HG02884 (cell line): ENCODE measurements around the gene ZSCAN12.

Source experiments
- ATAC-seq: cut with Tn5 transposase; IDR thresholded peaks from one replicate; pipeline ENCODE4 v1.9.1; 2021; ENCODE audit warnings: mild to moderate bottlenecking, moderate library complexity; ENCODE audit not compliant: unreplicated experiment

ZSCAN12 gene

DNA sequence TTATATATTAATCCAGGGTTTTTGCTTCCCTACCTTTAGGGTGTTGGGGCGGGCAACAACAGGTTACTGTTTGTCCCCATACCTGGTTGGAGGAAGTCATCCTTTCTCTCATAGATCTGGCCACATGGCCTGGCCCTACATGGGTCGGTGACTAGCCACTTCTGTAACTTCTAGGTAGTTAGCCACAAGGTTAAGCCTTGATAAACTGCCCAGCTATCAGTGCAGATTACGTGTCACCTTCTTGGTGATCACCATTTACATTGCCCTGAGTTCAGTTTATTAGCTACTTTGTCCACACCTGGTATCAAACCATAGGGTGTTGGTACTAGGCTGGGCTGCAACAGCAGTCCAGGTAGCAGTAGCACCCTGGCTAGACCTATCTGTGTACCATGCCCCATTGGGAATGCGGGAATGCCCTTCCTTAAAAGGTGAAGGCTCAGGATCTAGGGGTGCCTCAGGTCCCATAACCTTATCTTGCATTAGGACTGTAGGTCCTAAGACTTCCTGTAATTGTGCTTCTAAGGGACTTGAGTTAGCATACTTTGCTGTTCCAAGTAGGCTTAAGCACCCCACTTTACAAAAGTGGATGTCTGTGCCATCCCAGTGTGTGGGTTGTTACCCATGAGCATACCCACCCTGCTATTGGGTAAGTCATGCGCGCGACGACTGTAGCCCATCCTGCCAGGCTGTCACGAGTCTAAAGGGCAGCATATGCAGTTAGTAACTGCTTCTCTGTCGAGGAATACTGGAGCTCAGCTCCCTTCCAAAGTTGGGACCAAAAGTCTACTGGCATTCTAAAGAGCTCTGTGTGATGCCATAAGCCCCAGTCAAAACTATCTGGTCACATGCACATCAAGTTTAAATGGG, 44.6 kb downstream of the ZSCAN12 start:
- ATAC-seq, result no peak

DNA sequence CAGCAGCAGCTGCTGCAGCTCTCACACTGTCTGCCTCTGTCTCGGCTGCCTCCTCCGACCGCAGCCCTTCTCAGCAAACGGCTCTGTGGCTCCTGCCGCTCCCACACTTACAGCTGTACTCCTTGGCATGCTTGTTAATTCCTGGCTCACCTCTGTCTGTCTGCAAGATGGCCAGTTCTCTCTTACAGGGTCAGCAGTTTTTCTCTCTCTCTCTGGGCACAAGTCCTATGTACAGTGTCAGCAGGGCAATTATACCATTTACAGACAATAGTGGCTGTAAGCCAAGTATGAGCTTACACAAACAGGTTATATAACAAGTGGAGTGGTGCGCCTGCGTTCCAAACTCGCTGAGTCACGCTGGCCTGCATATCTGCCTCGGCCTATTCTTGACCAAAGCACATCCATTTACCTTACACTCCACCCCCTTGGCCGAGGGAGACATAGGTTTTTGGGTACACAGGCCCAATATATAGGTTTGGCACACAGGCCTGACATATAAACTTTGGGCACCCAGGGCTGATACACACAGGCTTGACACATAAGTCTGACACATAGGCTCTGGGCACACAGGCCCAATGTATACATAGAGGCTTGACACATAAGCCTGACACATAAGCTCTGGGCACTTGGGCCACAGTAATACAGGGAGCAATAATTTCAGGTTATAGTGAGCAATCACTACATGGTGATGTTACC, 45.4 kb downstream of the ZSCAN12 start:
- ATAC-seq, result no peak

DNA sequence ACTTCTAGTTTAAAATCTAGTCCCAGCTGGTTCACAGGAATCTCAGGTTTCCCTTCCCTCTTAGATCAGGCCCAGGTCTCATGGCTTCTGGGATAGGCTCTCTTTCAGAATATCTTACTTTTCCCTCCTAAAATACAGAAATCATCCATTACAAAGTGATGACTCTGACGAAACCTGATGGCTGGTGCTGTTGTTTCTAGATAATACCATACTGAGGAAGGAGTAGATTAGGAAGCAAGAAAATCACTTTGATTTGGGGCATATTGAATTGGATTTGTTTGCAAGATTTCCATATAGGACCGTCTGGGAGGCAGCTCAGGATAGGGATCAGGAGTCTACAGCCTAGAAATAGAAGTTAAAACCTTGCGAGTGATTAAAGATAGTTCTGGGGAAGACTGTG, 46.2 kb downstream of the ZSCAN12 start:
- no peak for ATAC-seq

GRCh38 chr6:28351493-28351925, 48.0 kb downstream of the ZSCAN12 start:
- no peak for ATAC-seq

DNA sequence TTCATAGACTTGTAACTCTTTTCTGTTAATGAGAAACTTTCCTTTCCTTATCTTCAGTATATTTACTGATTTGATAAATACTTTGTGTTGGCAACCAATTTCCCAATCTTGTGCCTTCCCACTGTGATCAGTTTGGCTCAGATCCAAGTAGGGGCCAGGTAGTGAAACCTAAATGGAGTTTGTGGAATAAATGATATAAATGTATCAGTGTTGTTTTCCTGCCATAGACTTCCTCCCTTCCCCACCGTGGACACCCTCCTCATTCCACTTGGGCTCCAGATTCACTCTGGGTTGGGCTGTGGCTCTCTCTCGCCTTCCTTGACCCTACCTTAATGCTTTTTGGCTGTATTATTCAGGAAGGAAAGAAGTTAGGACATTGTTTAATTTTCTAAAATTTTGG, 48.5 kb downstream of the ZSCAN12 start:
- no peak for ATAC-seq

DNA sequence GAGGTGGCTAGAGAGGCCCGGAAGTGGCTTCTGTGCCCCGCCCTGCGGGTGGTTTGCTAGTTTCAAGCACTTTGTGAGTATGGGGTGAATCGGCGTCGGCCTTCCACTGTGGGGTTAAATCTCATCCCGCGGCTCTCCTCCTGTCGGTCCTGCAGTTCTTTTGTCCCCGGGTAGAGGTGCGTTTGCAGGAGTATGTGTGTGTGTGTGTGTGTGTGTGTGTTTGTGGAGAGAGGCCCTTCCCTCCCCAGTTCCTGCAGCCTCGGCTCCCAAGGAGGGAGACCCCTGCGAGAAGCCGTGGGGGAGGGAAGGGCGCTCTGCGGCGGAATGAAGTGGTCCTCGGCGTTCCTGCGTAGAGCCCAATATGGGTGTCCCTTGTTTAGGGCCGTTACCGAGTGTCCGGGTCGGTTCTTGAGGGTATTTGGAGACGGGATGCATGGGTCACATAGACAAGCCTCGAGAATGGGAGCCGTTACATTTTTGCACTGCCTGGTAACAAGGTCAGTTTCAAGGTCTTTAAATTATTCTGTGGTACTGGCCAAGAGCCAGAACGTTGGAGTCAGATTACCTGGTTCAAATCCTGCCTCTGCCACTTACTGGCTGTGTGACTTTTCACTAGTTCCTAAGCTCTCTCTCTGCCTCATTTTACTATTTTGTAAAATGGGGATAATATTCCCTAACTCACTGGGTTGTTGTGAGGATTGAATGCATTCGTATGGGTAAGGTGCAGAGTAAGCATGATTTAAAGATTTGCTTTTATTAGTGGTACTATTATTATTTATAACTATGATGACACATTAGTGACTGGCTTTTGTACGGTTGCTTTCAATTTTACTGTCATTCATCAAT, 49.4 kb downstream of the ZSCAN12 start, which contains the start of gene ZKSCAN3:
ZKSCAN3 (plus strand) TSS at position 56 of the 846 bp plus-strand sequence. CDS start 9,640 bp downstream, outside the sequence.
- peak; percentile 96 for ATAC-seq

DNA sequence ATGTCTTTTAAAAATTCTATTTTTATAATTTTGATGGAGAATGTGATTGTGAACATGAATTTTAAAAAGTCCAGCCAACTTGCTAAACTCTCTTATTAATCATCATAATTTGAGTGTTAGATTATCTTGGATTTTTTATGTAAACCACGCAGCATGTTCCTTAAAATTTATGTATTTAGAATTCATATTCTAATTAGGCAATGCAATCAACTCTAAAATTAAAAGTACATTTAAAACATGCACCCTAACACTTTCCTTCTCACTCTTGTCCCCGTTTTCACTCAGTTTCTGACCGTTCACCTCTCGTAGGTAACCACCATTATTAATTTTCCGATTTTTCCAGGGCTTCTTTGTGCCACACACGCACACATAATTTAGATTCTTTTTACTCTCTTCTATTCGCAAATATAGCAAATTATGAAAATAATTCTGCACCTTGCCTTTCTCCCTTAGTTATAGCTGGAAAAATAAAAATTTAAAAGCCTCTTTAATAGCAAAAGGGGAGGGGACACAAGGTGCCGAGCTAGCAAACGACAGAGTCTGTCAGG, 50.1 kb downstream of the ZSCAN12 start:
- peak; percentile 16 for ATAC-seq

DNA sequence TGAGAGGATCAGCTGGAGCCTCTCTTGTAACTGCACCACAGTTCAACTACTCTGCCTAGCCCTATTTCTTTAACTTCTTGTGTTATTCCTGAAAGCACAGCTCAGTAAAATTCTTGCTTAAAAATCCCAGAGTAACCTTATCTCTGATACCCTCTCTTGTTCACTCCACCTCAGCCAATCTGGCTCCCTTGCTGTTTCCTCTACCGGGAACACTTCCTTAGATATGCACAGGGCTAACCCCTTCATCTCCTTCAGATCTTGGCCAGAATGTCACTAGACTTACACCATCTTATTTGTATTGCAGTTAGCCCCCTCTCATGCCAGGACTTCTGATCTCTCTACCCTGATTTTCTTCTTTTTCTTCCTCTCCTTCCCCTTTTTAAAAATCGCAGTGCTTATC, 52.4 kb downstream of the ZSCAN12 start:
- no peak for ATAC-seq

DNA sequence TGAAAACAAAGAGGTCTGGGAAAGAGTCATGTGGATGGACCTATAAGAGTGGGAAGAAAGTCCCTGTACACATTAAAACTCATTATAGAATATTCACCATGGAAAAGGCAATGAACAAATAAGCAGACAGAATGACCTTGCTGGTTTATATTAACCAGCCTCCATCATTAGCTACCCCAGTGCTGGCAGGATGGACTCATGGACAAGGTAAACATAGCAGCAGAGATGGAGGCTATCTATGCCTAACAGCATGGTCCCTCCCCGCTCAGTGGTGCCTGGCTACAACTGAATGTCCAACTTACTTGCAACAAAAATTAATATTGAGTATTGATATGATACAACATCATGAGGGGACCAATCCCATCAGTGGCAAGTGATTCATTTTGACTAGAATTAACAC, 54.3 kb downstream of the ZSCAN12 start:
- ATAC-seq, result no peak

- ATAC-seq, result no peak
These were observed 55.5 kb downstream of the ZSCAN12 start for GRCh38 chr6:28343898-28344677.

DNA sequence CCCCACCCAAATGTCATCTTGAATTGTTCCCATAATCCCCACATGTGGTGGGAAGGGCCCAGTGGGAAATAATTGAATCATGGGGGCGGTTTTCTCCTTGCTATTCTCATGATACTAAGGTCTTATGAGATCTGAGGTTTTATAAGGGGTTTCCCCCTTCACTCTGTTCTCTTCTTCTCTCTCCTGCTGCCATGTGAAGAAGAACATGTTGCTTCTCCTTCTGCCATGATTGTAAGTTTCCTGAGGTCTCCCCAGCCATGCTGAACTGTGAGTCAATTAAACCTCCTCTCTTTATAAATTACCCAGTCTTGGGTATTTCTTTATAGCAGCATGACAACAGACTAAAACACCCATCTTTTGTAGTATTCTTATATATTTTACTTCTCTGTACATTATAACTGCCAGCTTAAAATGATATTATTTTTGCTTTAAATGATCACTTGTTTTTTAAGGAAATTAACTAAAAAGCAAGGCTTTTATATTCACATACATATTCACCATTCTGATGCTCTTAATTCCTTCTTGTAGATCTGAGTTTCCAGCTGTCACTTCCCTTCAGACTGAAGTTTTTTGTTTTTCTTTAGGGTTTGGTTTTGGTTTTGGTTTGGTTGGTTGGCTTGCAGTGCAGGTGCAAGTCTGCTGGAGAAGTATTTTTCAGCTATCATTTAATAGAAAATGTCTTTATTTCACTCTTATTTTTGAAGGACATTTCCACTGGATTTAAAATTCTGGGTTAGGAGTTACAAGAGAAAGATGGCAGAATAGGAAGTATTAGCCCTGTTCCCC, 59.0 kb downstream of the ZSCAN12 start:
- ATAC-seq, result no peak

- no peak for ATAC-seq
These were observed 62.4 kb downstream of the ZSCAN12 start for GRCh38 chr6:28337121-28337520.

GRCh38 chr6:28336284-28337120, 63.0 kb downstream of the ZSCAN12 start:
- no peak for ATAC-seq

GRCh38 chr6:28335564-28336283, 63.8 kb downstream of the ZSCAN12 start, which contains the start of gene ZSCAN31:
Gene ZSCAN31 (minus strand): TSS chr6:28336148. CDS start chr6:28329683, 6,465 bp downstream.
- ATAC-seq, result peak; percentile 88

DNA sequence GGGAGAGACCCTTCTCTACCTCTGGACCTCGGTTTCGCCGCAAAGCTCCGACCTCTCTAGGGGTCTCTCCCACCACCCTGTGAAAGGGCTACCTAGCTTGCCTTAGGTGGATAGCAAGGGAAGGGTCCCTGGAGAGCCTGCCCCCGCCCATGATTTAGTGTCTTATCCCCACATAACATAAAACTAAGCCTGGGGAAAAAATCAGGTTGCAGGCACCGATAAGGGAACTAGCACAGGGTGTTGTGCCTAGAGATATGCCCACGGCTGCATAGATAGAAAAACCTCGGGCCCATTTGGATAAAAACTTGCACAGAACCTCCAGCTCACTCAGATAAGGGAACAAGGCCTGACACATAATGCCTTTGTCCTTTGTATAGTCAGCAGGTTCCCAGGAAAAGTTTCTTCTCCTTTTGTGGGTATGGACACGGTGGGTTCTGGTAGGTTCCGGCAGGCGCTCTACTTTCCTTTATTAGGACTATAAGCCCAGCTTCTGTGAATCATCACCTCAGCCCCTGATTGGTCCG, 64.4 kb downstream of the ZSCAN12 start:
- ATAC-seq, result no peak

- no peak for ATAC-seq
These were observed 65.1 kb downstream of the ZSCAN12 start for GRCh38 chr6:28334286-28335039.

- no peak for ATAC-seq
These were observed 65.9 kb downstream of the ZSCAN12 start for GRCh38 chr6:28333599-28334018.
